ENCODE measurements around the gene RASSF7. TPM values are rescaled to one million over a fixed set of nuclear protein-coding genes. Genes with fewer than 3 reads are reported as not detected.

RASSF7 gene
- total and polyA plus RNA-seq, 2 of the 8 experiments (the other 6 are each of a cell fraction or from before 2014, with no cell fraction given) = 22.3 to 43.9 TPM

GRCh38 chr11:607971-608659 lies 47.3 kb downstream of the RASSF7 start:
- Histone ChIP-seq H2BK12ac (ENCODE audit: low read depth, low read length) (no peak overlapping the region), H3K4ac (replicated peaks; ENCODE audit: insufficient read length, low read depth, low read length) (no peak overlapping the region), H3K9me3 (ENCODE audit: insufficient read depth in 2 of 2, low read depth in 1 of 2, low read length in 1 of 2) (no peaks in the 10 kb centered on the region), H3K79me1 (ENCODE audit: low read depth, low read length) (peaks cover 7% of the 10 kb centered on the region; the same call in 1 of the 2 replicates), H3K79me2 (ENCODE audit: control insufficient read depth in 1 of 2, insufficient read depth in 2 of 2, low read length in 2 of 2) (no peaks in the 10 kb centered on the region), H2AFZ (ENCODE audit: low read length) (no peak overlapping the region), H3K23ac (ENCODE audit: insufficient read length) (no peak overlapping the region), H3K4me3 (ENCODE audit: extremely low read depth in 1 of 4, insufficient read depth in 2 of 4, low read depth in 3 of 4, low read length in 4 of 4) (no peak overlapping the region), H4K91ac (replicated peaks; ENCODE audit: insufficient read length, low read length) (no peak overlapping the region), H3K36me3 (ENCODE audit: control insufficient read depth in 2 of 4, insufficient read depth in 4 of 4, low read length in 3 of 4) (peaks cover 34 to 86% (median 68%) of the 10 kb centered on the region in 4 experiments), H4K5ac (ENCODE audit: insufficient read length, low read depth, low read length) (no peak overlapping the region), H4K20me1 (replicated peaks in 1 of 2; ENCODE audit: control insufficient read depth in 1 of 2, insufficient read depth in 2 of 2, low read length in 2 of 2) (peaks cover 17 to 22% of the 10 kb centered on the region in 2 experiments), H3K23me2 (ENCODE audit: low read depth, low read length) (no peaks in the 10 kb centered on the region), H3K4me1 (replicated peaks in 1 of 4; ENCODE audit: control insufficient read depth in 3 of 4, insufficient read depth in 4 of 4, low read length in 3 of 4) (0 out of 7 replicates have a peak, but pooled peaks cover 0 to 4% (median 0%) of the 10 kb centered on the region in 4 experiments), H2AK5ac (ENCODE audit: low read depth, low read length) (no peak overlapping the region), H3K27me3 (replicated peaks in 1 of 4; ENCODE audit: control insufficient read depth in 3 of 4, extremely low read depth in 1 of 4, insufficient read depth in 3 of 4, low read length in 3 of 4) (no peaks in the 10 kb centered on the region), H2BK120ac (replicated peaks; ENCODE audit: low read depth, low read length) (no peak overlapping the region), H4K8ac (ENCODE audit: extremely low read depth, insufficient read depth, low read length) (no peak overlapping the region), H3K27ac (ENCODE audit: low read depth, low read length) (no peak overlapping the region), H3K4me2 (ENCODE audit: insufficient read depth in 1 of 2, low read depth in 2 of 2, low read length in 2 of 2) (no peak overlapping the region), H3K9ac (replicated peaks in 1 of 4; ENCODE audit: extremely low read depth in 1 of 4, low read depth in 3 of 4, low read length in 3 of 4) (no peak overlapping the region), H3K14ac (ENCODE audit: insufficient read length) (no peak overlapping the region), H3K18ac (ENCODE audit: extremely low read depth, low read length) (no peak overlapping the region), H3K56ac (replicated peaks; ENCODE audit: insufficient read length, low read depth, low read length) (no peak overlapping the region), H2BK15ac (ENCODE audit: low read length) (no peak overlapping the region), H2BK20ac (ENCODE audit: low read length) (no peak overlapping the region), H2BK5ac (ENCODE audit: low read depth, low read length) (no peak overlapping the region)
- CTCF ChIA-PET (ENCODE audit: partially characterized antibody) = interaction anchor here (1.2 to 1.7 kb wide), 6 partner anchors 12 to 115 kb away, joined by 3 to 5 read pairs (median 4); no protein-coding TSS in a partner anchor
- WGBS, 2 experiments (ENCODE audit: extremely low coverage in 1 of 2, insufficient coverage in 1 of 2, insufficient read length in 1 of 2, insufficient replicate concordance in 2 of 2, low coverage in 1 of 2, low lambda C conversion rate in 2 of 2, missing lambda C conversion rate in 1 of 2) = 92% methylated on average over 41 of the region's 45 CpGs; no CpG with 5 or more reads in 1 of the 2 experiments
- DNase-seq (ENCODE audit: low read depth in 1 of 2, low spot score in 2 of 2) = no peak
- POLR2A ChIA-PET (ENCODE audit: partially characterized antibody) = interaction anchor here (0.6 to 1.7 kb wide), 5 partner anchors 17 to 160 kb away, joined by 3 to 6 read pairs (median 4); no protein-coding TSS in a partner anchor
- FAIRE-seq = no peak
- no peak for TF ChIP-seq NANOG (IDR thresholded peaks at IDR 0.05; ENCODE audit: insufficient read depth, low read depth, low read length, poor library complexity, severe bottlenecking)
